Hepatocyte (in vitro differentiated cells): ENCODE results near the gene HPCAL1. TPM values are rescaled to one million over a fixed set of nuclear protein-coding genes. Genes with fewer than 3 reads are reported as not detected.

Experiments used
- DNase-seq: peaks from one replicate; pipeline ENCODE4 v3.0.0-alpha.2; 2016; ENCODE audit warnings: low spot score
- H2AFZ ChIP-seq: fragments of 200-600 bp; sonication (generic); 2 replicates; pipeline ENCODE4 v1.6.0; 2016; ENCODE audit warnings: antibody characterized with exemption, mild to moderate bottlenecking
- H3K27ac ChIP-seq: fragments of 200-600 bp; sonication (generic); 2 replicates; pipeline ENCODE4 v1.5.1; 2016; ENCODE audit warnings: mild to moderate bottlenecking
- H3K27me3 ChIP-seq: fragments of 200-600 bp; sonication (generic); 2 replicates; pipeline ENCODE4 v1.6.1; 2016
- H3K36me3 ChIP-seq: fragments of 200-600 bp; sonication (generic); replicated peaks from 2 replicates; pipeline ENCODE4 v1.5.1; 2016; ENCODE audit warnings: low read depth; ENCODE audit not compliant: insufficient read depth
- H3K4me1 ChIP-seq: fragments of 200-600 bp; sonication (generic); 2 replicates; pipeline ENCODE4 v1.5.1; 2016; ENCODE audit warnings: mild to moderate bottlenecking, moderate library complexity; ENCODE audit not compliant: insufficient read depth
- H3K4me2 ChIP-seq: fragments of 200-600 bp; sonication (generic); 2 replicates; pipeline ENCODE4 v1.6.0; 2016
- H3K4me3 ChIP-seq: fragments of 200-600 bp; sonication (generic); 2 replicates; pipeline ENCODE4 v1.5.1; 2016; ENCODE audit warnings: mild to moderate bottlenecking
- H3K79me2 ChIP-seq: fragments of 200-600 bp; sonication (generic); 2 replicates; pipeline ENCODE4 v1.6.0; 2017; ENCODE audit warnings: mild to moderate bottlenecking
- H3K9me2 ChIP-seq: fragments of 200-600 bp; sonication (generic); replicated peaks from 2 replicates; pipeline ENCODE4 v1.6.0; 2017; ENCODE audit warnings: mild to moderate bottlenecking; ENCODE audit not compliant: insufficient read depth
- H3K9me3 ChIP-seq: fragments of 200-600 bp; sonication (generic); 2 replicates; pipeline ENCODE4 v1.5.1; 2016; ENCODE audit warnings: low read depth, mild to moderate bottlenecking
- H4K20me1 ChIP-seq: fragments of 200-600 bp; sonication (generic); 2 replicates; pipeline ENCODE4 v1.6.0; 2016; ENCODE audit warnings: mild to moderate bottlenecking; ENCODE audit not compliant: insufficient read depth, poor library complexity, severe bottlenecking
- EZH2 ChIP-seq: fragments of 200-600 bp; sonication (generic); IDR thresholded peaks from 2 replicates; pipeline ENCODE4 v1.6.1; 2016; ENCODE audit warnings: antibody characterized with exemption, mild to moderate bottlenecking, borderline replicate concordance
- EZH2phosphoT487 ChIP-seq: fragments of 200-600 bp; sonication (generic); IDR thresholded peaks from one replicate; pipeline ENCODE4 v1.6.1; 2018; ENCODE audit warnings: antibody characterized with exemption, mild to moderate bottlenecking, low read depth, moderate library complexity; ENCODE audit not compliant: unreplicated experiment, severe bottlenecking
- WGBS: methylation state at CpG from one replicate; pipeline ENCODE4 v1.1.6; 2016; ENCODE audit warnings: low lambda C conversion rate; ENCODE audit errors: missing lambda C conversion rate; 5-methylcytosine and 5-hydroxymethylcytosine counted together
- polyA plus RNA-seq: library from polyadenylated mRNA; unstranded; fragments of >200 nt; fragmentation: Nextera tagmentation; extraction: Ambion mirVana; gene quantifications from 2 replicates; pipeline ENCODE4 v1.2.1, GENCODE V29; 2016
- total RNA-seq: library from RNA; depleted of rRNA; stranded (reverse); fragments of >200 nt; gene quantifications from 2 replicates; pipeline ENCODE4 v1.2.3, GENCODE V29; 2014
- TF ChIP-seq, protein P1 (sequence below): fragments of 200-600 bp; sonication (generic); IDR thresholded peaks from 2 replicates; pipeline ENCODE4 v1.5.1; 2016; ENCODE audit warnings: antibody characterized with exemption, mild to moderate bottlenecking; ENCODE audit not compliant: poor library complexity

The HPCAL1 gene
- total and polyA plus RNA-seq, 2 experiments from 2014 or later, result 22.5 to 39.1 TPM

- 78% methylated on average over 24 of the region's 24 CpGs for WGBS
- Histone ChIP-seq H3K4me1 (peaks cover 14% of the 10 kb centered on the region), H2AFZ (no peak overlapping the region), H3K9me2 (no peaks in the 10 kb centered on the region), H3K9me3 (no peaks in the 10 kb centered on the region), H3K79me2 (peaks cover 36% of the 10 kb centered on the region), H3K4me3 (no peak overlapping the region), H3K36me3 (no peaks in the 10 kb centered on the region), H4K20me1 (no peaks in the 10 kb centered on the region), H3K27ac (peak overlapping the region; percentile 81), H3K27me3 (no peaks in the 10 kb centered on the region), H3K4me2 (peak overlapping the region; percentile 41)
- peak; percentile 47 for DNase-seq
- TF ChIP-seq, protein P1, sequence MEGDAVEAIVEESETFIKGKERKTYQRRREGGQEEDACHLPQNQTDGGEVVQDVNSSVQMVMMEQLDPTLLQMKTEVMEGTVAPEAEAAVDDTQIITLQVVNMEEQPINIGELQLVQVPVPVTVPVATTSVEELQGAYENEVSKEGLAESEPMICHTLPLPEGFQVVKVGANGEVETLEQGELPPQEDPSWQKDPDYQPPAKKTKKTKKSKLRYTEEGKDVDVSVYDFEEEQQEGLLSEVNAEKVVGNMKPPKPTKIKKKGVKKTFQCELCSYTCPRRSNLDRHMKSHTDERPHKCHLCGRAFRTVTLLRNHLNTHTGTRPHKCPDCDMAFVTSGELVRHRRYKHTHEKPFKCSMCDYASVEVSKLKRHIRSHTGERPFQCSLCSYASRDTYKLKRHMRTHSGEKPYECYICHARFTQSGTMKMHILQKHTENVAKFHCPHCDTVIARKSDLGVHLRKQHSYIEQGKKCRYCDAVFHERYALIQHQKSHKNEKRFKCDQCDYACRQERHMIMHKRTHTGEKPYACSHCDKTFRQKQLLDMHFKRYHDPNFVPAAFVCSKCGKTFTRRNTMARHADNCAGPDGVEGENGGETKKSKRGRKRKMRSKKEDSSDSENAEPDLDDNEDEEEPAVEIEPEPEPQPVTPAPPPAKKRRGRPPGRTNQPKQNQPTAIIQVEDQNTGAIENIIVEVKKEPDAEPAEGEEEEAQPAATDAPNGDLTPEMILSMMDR, result no peak
- TF ChIP-seq EZH2 (no peak), EZH2phosphoT487 (no peak)
Observed at GRCh38 chr2:10368491-10369231, 66.0 kb downstream of the HPCAL1 start.

DNA sequence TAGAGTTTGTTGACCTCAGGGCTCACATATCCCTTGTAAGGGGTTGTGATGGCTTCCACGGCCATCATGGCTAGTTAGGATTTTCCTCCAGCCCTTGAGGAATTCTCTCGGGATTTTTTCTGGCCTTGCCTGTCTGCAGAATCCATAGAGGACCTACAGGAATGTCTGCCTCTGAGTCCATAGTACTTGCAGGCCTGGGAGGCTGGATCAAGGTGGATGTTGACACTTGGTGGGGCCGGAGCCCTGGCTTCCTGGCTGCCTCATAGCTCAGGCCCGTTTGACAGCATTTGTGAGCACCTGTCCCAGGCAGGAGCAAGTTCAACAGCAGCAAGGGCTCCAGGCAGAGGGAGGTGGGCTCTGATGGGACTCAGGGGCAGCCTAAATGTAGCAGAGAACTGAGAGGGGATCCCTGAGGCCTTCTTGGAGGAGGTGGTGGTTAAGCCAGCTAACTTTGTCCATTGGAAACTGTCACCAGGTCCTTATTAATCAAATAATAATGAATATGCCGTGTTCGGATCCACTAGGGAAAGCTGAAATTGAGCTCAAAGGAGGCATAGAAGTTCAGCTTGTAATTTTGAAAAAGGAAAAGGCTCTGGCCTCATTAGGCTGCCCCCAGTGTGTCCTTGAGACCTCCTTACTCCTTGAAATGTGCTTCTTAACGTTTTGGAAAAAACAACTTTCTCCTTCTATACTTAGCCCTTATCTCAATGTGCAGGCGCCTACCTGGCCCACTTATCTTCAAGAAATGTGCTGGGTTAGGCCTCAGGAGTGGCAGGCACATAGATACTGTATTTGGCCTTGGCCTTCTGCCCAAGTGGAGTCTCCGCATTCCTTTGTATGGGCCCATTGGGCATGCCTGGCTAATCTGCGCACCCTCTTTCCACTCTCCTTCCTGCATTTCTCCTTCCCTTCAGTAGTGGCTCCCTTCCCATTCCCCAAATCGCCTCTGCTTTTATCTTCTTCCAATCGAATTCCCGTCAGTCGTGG, 66.9 kb downstream of the HPCAL1 start:
- H3K4me2 ChIP-seq, result peak overlapping the region; percentile 41
- no peaks in the 10 kb centered on the region for H3K36me3 ChIP-seq
- 77% methylated on average over 14 of the region's 14 CpGs for WGBS
- DNase-seq, result peak; percentile 68
- H3K9me2 ChIP-seq, result no peaks in the 10 kb centered on the region
- H3K79me2 ChIP-seq, result peaks cover 30% of the 10 kb centered on the region
- H3K27ac ChIP-seq, result peak overlapping the region; percentile 81
- TF ChIP-seq, protein P1, result no peak
- H4K20me1 ChIP-seq, result no peaks in the 10 kb centered on the region
- H3K4me3 ChIP-seq, result no peak overlapping the region
- no peaks in the 10 kb centered on the region for H3K27me3 ChIP-seq
- H3K9me3 ChIP-seq, result no peaks in the 10 kb centered on the region
- H3K4me1 ChIP-seq, result peaks cover 14% of the 10 kb centered on the region
- no peak overlapping the region for H2AFZ ChIP-seq

- WGBS, result 95% methylated on average over 1 of the region's 1 CpG
- Histone ChIP-seq H2AFZ (no peak overlapping the region), H3K4me3 (no peak overlapping the region), H3K27ac (peak overlapping the region; percentile 40), H3K4me1 (peaks cover 14% of the 10 kb centered on the region), H4K20me1 (no peaks in the 10 kb centered on the region), H3K27me3 (no peaks in the 10 kb centered on the region), H3K79me2 (peaks cover 26% of the 10 kb centered on the region), H3K4me2 (no peak overlapping the region), H3K36me3 (no peaks in the 10 kb centered on the region), H3K9me3 (no peaks in the 10 kb centered on the region), H3K9me2 (no peaks in the 10 kb centered on the region)
- TF ChIP-seq, protein P1, result no peak
- TF ChIP-seq EZH2, result no peak
- no peak for TF ChIP-seq EZH2phosphoT487
- no peak for DNase-seq
Observed at GRCh38 chr2:10370390-10370789, 67.7 kb downstream of the HPCAL1 start.
